ENCODE results near the gene TPCN2. TPM values are rescaled to one million over a fixed set of nuclear protein-coding genes. Genes with fewer than 3 reads are reported as not detected.

TPCN2 gene
- total RNA-seq, 4 donors from 2014 or later, result 12.7 to 16.9 (median 14.2) TPM

GRCh38 chr11:69101115-69101791, 52.5 kb downstream of the TPCN2 start:
- peak; percentile 56 to 94 for DNase-seq (ENCODE audit: low spot score in 2 of 2)
- TF ChIP-seq CTCF (IDR thresholded peaks at IDR 0.05) (peak in 1 of 3 donors; percentile 92), POLR2A (IDR thresholded peaks at IDR 0.05) (no peak)
- intact Hi-C loops (cut with DNase I; ENCODE audit: low total_unique reads), result loop anchor here (2.0 kb wide), 1 partner anchor 544 kb away; no protein-coding TSS in a partner anchor
- WGBS, 2 donors, result 10 to 18% methylated on average over 11 of the region's 14 CpGs
- H3K4me3 ChIP-seq (ENCODE audit: low read depth, poor library complexity, severe bottlenecking), result no peak overlapping the region

GRCh38 chr11:69101792-69102695, 53.3 kb downstream of the TPCN2 start:
- H3K4me3 ChIP-seq (ENCODE audit: low read depth, poor library complexity, severe bottlenecking), result no peak overlapping the region
- intact Hi-C loops (cut with DNase I; ENCODE audit: low total_unique reads), result loop anchor here (2.0 kb wide), 1 partner anchor 543 kb away; no protein-coding TSS in a partner anchor
- DNase-seq (ENCODE audit: low spot score in 2 of 2), result no peak
- WGBS, 2 donors, result 48 to 66% methylated on average over 9 to 13 of the region's 17 CpGs
- TF ChIP-seq CTCF (IDR thresholded peaks at IDR 0.05) (no peak), POLR2A (IDR thresholded peaks at IDR 0.05) (no peak)

- TF ChIP-seq POLR2A (IDR thresholded peaks at IDR 0.05) (no peak), CTCF (IDR thresholded peaks at IDR 0.05) (no peak)
- DNase-seq (ENCODE audit: low spot score in 2 of 2), result no peak
- H3K4me3 ChIP-seq (ENCODE audit: low read depth, poor library complexity, severe bottlenecking), result no peak overlapping the region
- WGBS, 2 donors, result 63 to 75% methylated on average over 18 to 20 of the region's 24 CpGs
- intact Hi-C loops (cut with DNase I; ENCODE audit: low total_unique reads), result no loop called here
Observed at GRCh38 chr11:69102732-69103615, 54.2 kb downstream of the TPCN2 start.

- intact Hi-C loops (cut with DNase I; ENCODE audit: low total_unique reads), result no loop called here
- no peak overlapping the region for H3K4me3 ChIP-seq (ENCODE audit: low read depth, poor library complexity, severe bottlenecking)
- TF ChIP-seq POLR2A (IDR thresholded peaks at IDR 0.05) (no peak), CTCF (IDR thresholded peaks at IDR 0.05) (no peak)
- 79 to 80% methylated on average over 12 to 13 of the region's 14 CpGs for WGBS, 2 donors
- DNase-seq (ENCODE audit: low spot score in 2 of 2), result no peak
Observed at GRCh38 chr11:69104212-69104855, 55.6 kb downstream of the TPCN2 start.

- intact Hi-C loops (cut with DNase I; ENCODE audit: low total_unique reads), result no loop called here
Observed at GRCh38 chr11:69104856-69105395, 56.2 kb downstream of the TPCN2 start.

More at GRCh38 chr11:69104856-69105395, 56.2 kb downstream of the TPCN2 start:
- TF ChIP-seq POLR2A (IDR thresholded peaks at IDR 0.05) (no peak), CTCF (IDR thresholded peaks at IDR 0.05) (no peak)
- WGBS, 2 donors, result 87 to 93% methylated on average over 20 to 21 of the region's 21 CpGs
- H3K4me3 ChIP-seq (ENCODE audit: low read depth, poor library complexity, severe bottlenecking), result no peak overlapping the region
- DNase-seq (ENCODE audit: low spot score in 2 of 2), result no peak
